Measurements from ENCODE around the gene FAM222B. TPM values are rescaled to one million over a fixed set of nuclear protein-coding genes. Genes with fewer than 3 reads are reported as not detected.

Gene FAM222B
- total and polyA plus RNA-seq, 2 of the 4 experiments (the other 2 are of a cell fraction): 2.5 to 10.8 TPM

GRCh38 chr17:28740406-28741357 lies 101.9 kb downstream of the FAM222B start:
- Histone ChIP-seq H2BK120ac (ENCODE audit: low read depth, low read length) (no peak overlapping the region), H2AFZ (replicated peaks; ENCODE audit: low read length, poor library complexity) (no peak overlapping the region), H4K5ac (ENCODE audit: low read depth, low read length) (no peak overlapping the region), H3K4me1 (ENCODE audit: control insufficient read depth, insufficient read depth, low read length) (peaks cover 5% of the 10 kb centered on the region; the same call in 1 of the 2 replicates), H4K20me1 (ENCODE audit: insufficient read depth, low read length) (peaks cover 16% of the 10 kb centered on the region), H2AK9ac (replicated peaks; ENCODE audit: low read depth, low read length, poor library complexity) (peak overlapping the region; percentile 63), H3K18ac (ENCODE audit: low read depth, low read length) (no peak overlapping the region), H4K91ac (ENCODE audit: insufficient read depth, low read depth, low read length) (no peak overlapping the region), H2BK5ac (ENCODE audit: low read depth, low read length, poor library complexity, severe bottlenecking) (no peak overlapping the region), H3K27ac (ENCODE audit: insufficient read depth, low read length) (no peak overlapping the region), H3K9ac (ENCODE audit: low read depth, low read length) (no peak overlapping the region), H3K4me2 (ENCODE audit: low read depth, low read length) (no peak overlapping the region), H3K4me3 (ENCODE audit: insufficient read depth, low read depth, low read length) (no peak overlapping the region), H3K56ac (ENCODE audit: extremely low read depth, insufficient read depth, low read length) (no peak overlapping the region), H3K4ac (ENCODE audit: low read depth, low read length) (0 out of 2 replicates have a peak overlapping the region, but pooled peaks have one; percentile 16), H4K8ac (ENCODE audit: low read depth in 2 of 2, low read length in 2 of 2) (no peak overlapping the region), H3K36me3 (ENCODE audit: control insufficient read depth, insufficient read depth, low read length) (no peaks in the 10 kb centered on the region), H3K79me1 (ENCODE audit: low read depth in 1 of 2, low read length in 2 of 2) (peaks cover 0 to 15% of the 10 kb centered on the region in 2 experiments; a peak in 1 of 4 replicates), H3K27me3 (ENCODE audit: control insufficient read depth, insufficient read depth, low read length) (no peaks in the 10 kb centered on the region), H3K23ac (ENCODE audit: low read depth, low read length) (no peak overlapping the region), H3K14ac (replicated peaks; ENCODE audit: low read depth, low read length) (0 out of 2 replicates have a peak overlapping the region, but pooled peaks have one; percentile 30), H2AK5ac (ENCODE audit: low read depth, low read length) (peak overlapping the region; percentile 85; the same call in 1 of the 2 replicates), H2BK20ac (ENCODE audit: low read depth, low read length) (no peak overlapping the region), H3K9me1 (ENCODE audit: insufficient read depth, low read length) (0 out of 2 replicates have a peak, but pooled peaks cover 9% of the 10 kb centered on the region), H2BK15ac (ENCODE audit: low read depth, low read length) (no peak overlapping the region), H3K9me3 (ENCODE audit: control insufficient read depth, insufficient read depth, low read length) (no peaks in the 10 kb centered on the region)
- ATAC-seq (ENCODE audit: low read depth) (no peak), DNase-seq (no peak)
- ChIA-PET CTCF (interaction anchor here (0.5 kb wide), 1 partner anchor 129 kb away, joined by 3 read pairs; no protein-coding TSS in a partner anchor), POLR2A (ENCODE audit: unreplicated experiment) (interaction anchor here (0.6 kb wide), 1 partner anchor 14 kb away, joined by 7 read pairs; no protein-coding TSS in a partner anchor)
- no TSS peak for BruUV-seq (replicated peaks)
- in situ Hi-C loops (cut with MboI; ENCODE audit: low sequenced_read_pairs) (no loop called here), intact Hi-C loops (cut with micrococcal nuclease) (no loop called here), dilution Hi-C loops (cut with HindIII; ENCODE audit: low sequenced_read_pairs, unreplicated experiment) (no loop called here)
- TF ChIP-seq, protein P1, sequence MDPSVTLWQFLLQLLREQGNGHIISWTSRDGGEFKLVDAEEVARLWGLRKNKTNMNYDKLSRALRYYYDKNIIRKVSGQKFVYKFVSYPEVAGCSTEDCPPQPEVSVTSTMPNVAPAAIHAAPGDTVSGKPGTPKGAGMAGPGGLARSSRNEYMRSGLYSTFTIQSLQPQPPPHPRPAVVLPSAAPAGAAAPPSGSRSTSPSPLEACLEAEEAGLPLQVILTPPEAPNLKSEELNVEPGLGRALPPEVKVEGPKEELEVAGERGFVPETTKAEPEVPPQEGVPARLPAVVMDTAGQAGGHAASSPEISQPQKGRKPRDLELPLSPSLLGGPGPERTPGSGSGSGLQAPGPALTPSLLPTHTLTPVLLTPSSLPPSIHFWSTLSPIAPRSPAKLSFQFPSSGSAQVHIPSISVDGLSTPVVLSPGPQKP (IDR thresholded peaks at IDR 0.05; ENCODE audit: borderline replicate concordance, low read depth, low read length): no peak
- TF ChIP-seq RFX5 (IDR thresholded peaks at IDR 0.05; ENCODE audit: low read depth, low read length): no peak
- no peak for TF ChIP-seq BHLHE40 (IDR thresholded peaks at IDR 0.05; ENCODE audit: low read depth, low read length)
- whole genome bisulfite sequencing, 2 experiments (ENCODE audit: extremely low coverage in 2 of 2, insufficient read length in 1 of 2): 80% methylated on average over 1 of the region's 10 CpGs; no CpG with 5 or more reads in 1 of the 2 experiments

Data from IMR-90 (cell line).